Ovary (tissue), 3 donors: ENCODE data around the gene TOP2A.

Experiments used
- EP300 ChIP-seq: sonication (generic); formaldehyde crosslinking; IDR thresholded peaks from one replicate; pipeline ENCODE4 v1.6.1; 2017; ENCODE audit warnings: antibody characterized with exemption
- POLR2A ChIP-seq: fragments of 450-650 bp; IDR thresholded peaks from one replicate; pipeline ENCODE4 v1.6.1; 2017; ENCODE audit warnings: antibody characterized with exemption, mild to moderate bottlenecking, moderate library complexity
- TF ChIP-seq, protein P1 (sequence below), 3 donors: fragments of 450-650 bp in 2 of 3; fragments of 200-600 bp in 1 of 3; IDR thresholded peaks; one replicate each; pipeline versions ENCODE4 v1.5.1 to v1.8.0; 2016 to 2022; ENCODE audit warnings: antibody characterized with exemption in 3 of 3, mild to moderate bottlenecking in 1 of 3
- donor health status: DM: no; HTN: no; CAD: no.

DNA sequence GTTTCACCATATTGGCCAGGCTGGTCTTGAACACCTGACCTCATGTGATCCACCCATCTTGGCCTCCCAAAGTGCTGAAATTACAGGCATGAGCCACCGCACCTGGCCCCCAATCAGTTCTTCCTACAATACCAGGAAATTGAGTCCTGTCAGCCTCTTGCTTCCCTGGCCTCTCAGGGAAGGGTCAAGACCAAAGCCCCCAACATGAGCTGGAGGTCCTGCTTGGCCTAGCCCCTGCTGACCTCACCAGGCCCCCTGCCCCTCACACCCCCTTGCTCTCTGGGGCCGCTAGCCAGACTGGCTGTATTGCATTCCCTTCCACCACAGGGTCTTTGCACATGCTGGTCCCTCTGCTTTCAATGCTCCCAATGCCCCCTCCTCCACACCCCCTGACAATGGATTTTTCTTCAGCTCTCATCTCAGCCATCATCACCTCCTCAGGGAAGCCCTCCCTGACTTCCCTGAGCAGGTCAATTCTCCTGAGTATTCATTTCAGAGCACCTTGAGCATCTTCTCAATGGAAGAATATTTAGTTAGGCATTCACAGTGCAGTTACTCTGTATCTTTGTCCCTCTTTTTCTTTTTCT, 49.7 kb upstream of the TOP2A start:
- TF ChIP-seq, protein P1, sequence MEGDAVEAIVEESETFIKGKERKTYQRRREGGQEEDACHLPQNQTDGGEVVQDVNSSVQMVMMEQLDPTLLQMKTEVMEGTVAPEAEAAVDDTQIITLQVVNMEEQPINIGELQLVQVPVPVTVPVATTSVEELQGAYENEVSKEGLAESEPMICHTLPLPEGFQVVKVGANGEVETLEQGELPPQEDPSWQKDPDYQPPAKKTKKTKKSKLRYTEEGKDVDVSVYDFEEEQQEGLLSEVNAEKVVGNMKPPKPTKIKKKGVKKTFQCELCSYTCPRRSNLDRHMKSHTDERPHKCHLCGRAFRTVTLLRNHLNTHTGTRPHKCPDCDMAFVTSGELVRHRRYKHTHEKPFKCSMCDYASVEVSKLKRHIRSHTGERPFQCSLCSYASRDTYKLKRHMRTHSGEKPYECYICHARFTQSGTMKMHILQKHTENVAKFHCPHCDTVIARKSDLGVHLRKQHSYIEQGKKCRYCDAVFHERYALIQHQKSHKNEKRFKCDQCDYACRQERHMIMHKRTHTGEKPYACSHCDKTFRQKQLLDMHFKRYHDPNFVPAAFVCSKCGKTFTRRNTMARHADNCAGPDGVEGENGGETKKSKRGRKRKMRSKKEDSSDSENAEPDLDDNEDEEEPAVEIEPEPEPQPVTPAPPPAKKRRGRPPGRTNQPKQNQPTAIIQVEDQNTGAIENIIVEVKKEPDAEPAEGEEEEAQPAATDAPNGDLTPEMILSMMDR (IDR thresholded peaks at IDR 0.05) = no peak
- TF ChIP-seq EP300 = no peak
- no peak for TF ChIP-seq POLR2A
